SK-N-SH (cell line): ENCODE measurements around the gene HDAC7.

ENCODE experiments used
- CHD2 ChIP-seq: fragments of 150-350 bp; IDR thresholded peaks from 2 replicates; pipeline ENCODE4 v1.6.1; 2018; ENCODE audit warnings: low read length; ENCODE audit not compliant: partially characterized antibody
- CTCF ChIP-seq: fragments of 200-600 bp; sonication (generic); IDR thresholded peaks from 2 replicates; pipeline ENCODE4 v1.6.1; 2017; ENCODE audit warnings: antibody characterized with exemption, mild to moderate bottlenecking, moderate library complexity
- EP300 ChIP-seq, 2 experiments: IDR thresholded peaks; 2 replicates each; pipeline versions ENCODE4 v1.4.0 to v1.6.1; 2012; ENCODE audit warnings: borderline replicate concordance in 1 of 2, low read depth in 1 of 2, low read length in 1 of 2
- JUND ChIP-seq: IDR thresholded peaks from 2 replicates; pipeline ENCODE4 v1.4.0; 2012
- MXI1 ChIP-seq: IDR thresholded peaks from 2 replicates; pipeline ENCODE4 v1.6.1; 2012; ENCODE audit warnings: mild to moderate bottlenecking, low read depth, low read length, improper control_type of control experiment
- ZBTB33 ChIP-seq: IDR thresholded peaks from 2 replicates; pipeline ENCODE4 v1.4.0; 2012; ENCODE audit warnings: low read depth, borderline replicate concordance

- TF ChIP-seq MXI1 = no peak
- no peak for TF ChIP-seq EP300 (IDR thresholded peaks at IDR 0.05; ENCODE audit: borderline replicate concordance in 1 of 2, low read depth in 1 of 2, low read length in 1 of 2)
- no peak for TF ChIP-seq CHD2
- no peak for TF ChIP-seq CTCF
- TF ChIP-seq JUND = no peak
- no peak for TF ChIP-seq ZBTB33
Observed at GRCh38 chr12:47737936-47738594, 81.6 kb downstream of the HDAC7 start.
